GM19043 (cell line): ENCODE results near the gene LXN.

Source experiments
- ATAC-seq: cut with Tn5 transposase; IDR thresholded peaks from one replicate; pipeline ENCODE4 v1.9.1; 2021; ENCODE audit warnings: low read depth; ENCODE audit not compliant: unreplicated experiment

The LXN gene

GRCh38 chr3:158678687-158679086 is 6.2 kb upstream of the LXN start:
- ATAC-seq: no peak

- no peak for ATAC-seq
Observed at GRCh38 chr3:158671821-158672214, 630 bp downstream of the LXN start.

- ATAC-seq: no peak
Observed at GRCh38 chr3:158668506-158668905, 3.9 kb downstream of the LXN start.

- no peak for ATAC-seq
Observed at GRCh38 chr3:158666416-158666815, 6.0 kb downstream of the LXN start.

- no peak for ATAC-seq
Observed at GRCh38 chr3:158663832-158664231, 8.6 kb downstream of the LXN start.

- ATAC-seq: no peak
Observed at GRCh38 chr3:158663246-158663645, 9.2 kb downstream of the LXN start.

- no peak for ATAC-seq
Observed at GRCh38 chr3:158660711-158661110, 11.7 kb downstream of the LXN start.

GRCh38 chr3:158659454-158660237 is 12.8 kb downstream of the LXN start:
- peak; percentile 93 for ATAC-seq

- ATAC-seq: no peak
Observed at GRCh38 chr3:158658889-158659288, 13.6 kb downstream of the LXN start.

GRCh38 chr3:158652463-158652862 is 20.0 kb downstream of the LXN start:
- ATAC-seq: no peak

GRCh38 chr3:158651192-158651591 is 21.3 kb downstream of the LXN start:
- ATAC-seq: no peak

GRCh38 chr3:158649791-158650190 is 22.7 kb downstream of the LXN start:
- ATAC-seq: no peak

GRCh38 chr3:158644345-158644908 is 28.0 kb downstream of the LXN start, which contains the start of gene GFM1:
TSS of gene GFM1 (plus strand) at chr3:158644527. CDS start at chr3:158644635, 108 bp downstream.
- peak; percentile 99 for ATAC-seq

- no peak for ATAC-seq
Observed at GRCh38 chr3:158642474-158643210, 29.8 kb downstream of the LXN start.

- no peak for ATAC-seq
Observed at GRCh38 chr3:158642005-158642404, 30.4 kb downstream of the LXN start.

- ATAC-seq: no peak
Observed at GRCh38 chr3:158640646-158641045, 31.8 kb downstream of the LXN start.

GRCh38 chr3:158631981-158632380 is 40.5 kb downstream of the LXN start:
- no peak for ATAC-seq

- ATAC-seq: no peak
Observed at GRCh38 chr3:158625881-158626280, 46.6 kb downstream of the LXN start.

- ATAC-seq: no peak
Observed at GRCh38 chr3:158617982-158618875, 54.2 kb downstream of the LXN start.
